SK-N-SH treated with all-trans-retinoic acid at 6 μM for 48 hours (cell line): ENCODE measurements around the gene VSIG4.

ENCODE experiments used
- ATAC-seq: fragments of 200-7000 bp; cut with Tn5 transposase; 3 replicates; pipeline ENCODE4 v1.9.1; 2020; ENCODE audit warnings: mild to moderate bottlenecking, moderate library complexity
- ARNTL ChIP-seq: fragments of 450-650 bp; formaldehyde crosslinking; IDR thresholded peaks from 2 replicates; pipeline ENCODE4 v1.5.0; 2020; ENCODE audit warnings: low read depth, mild to moderate bottlenecking, moderate library complexity, borderline replicate concordance
- CSDC2 ChIP-seq: fragments of 250-450 bp; sonication (Bioruptor Pico); IDR thresholded peaks from 2 replicates; pipeline ENCODE4 v1.5.0; 2020; ENCODE audit warnings: mild to moderate bottlenecking, moderate library complexity
- ESRRG ChIP-seq: fragments of 250-450 bp; sonication (Bioruptor Pico); IDR thresholded peaks from 2 replicates; pipeline ENCODE4 v1.6.1; 2021; ENCODE audit warnings: mild to moderate bottlenecking
- GLIS3 ChIP-seq: fragments of 250-450 bp; sonication (Bioruptor Pico); IDR thresholded peaks from 2 replicates; pipeline ENCODE4 v1.5.0; 2020; ENCODE audit warnings: mild to moderate bottlenecking, moderate library complexity
- ISL1 ChIP-seq: fragments of 250-450 bp; sonication (Bioruptor Pico); IDR thresholded peaks from 2 replicates; pipeline ENCODE4 v2.1.2; 2022; ENCODE audit warnings: mild to moderate bottlenecking, moderate library complexity
- OSR1 ChIP-seq: fragments of 250-450 bp; sonication (Bioruptor Pico); IDR thresholded peaks from 2 replicates; pipeline ENCODE4 v1.8.0; 2022; ENCODE audit warnings: moderate library complexity, mild to moderate bottlenecking, inconsistent platforms
- PATZ1 ChIP-seq: fragments of 250-450 bp; sonication (Bioruptor Pico); IDR thresholded peaks from 2 replicates; pipeline ENCODE4 v1.8.0; 2020; ENCODE audit warnings: mild to moderate bottlenecking, moderate library complexity, borderline replicate concordance
- PPARA ChIP-seq: fragments of 250-450 bp; sonication (Bioruptor Pico); IDR thresholded peaks from 2 replicates; pipeline ENCODE4 v1.5.0; 2020; ENCODE audit warnings: mild to moderate bottlenecking, borderline replicate concordance
- RARB ChIP-seq: fragments of 250-450 bp; sonication (Bioruptor Pico); IDR thresholded peaks from 2 replicates; pipeline ENCODE4 v1.8.0; 2021; ENCODE audit warnings: mild to moderate bottlenecking, moderate library complexity
- SNAI2 ChIP-seq: fragments of 250-450 bp; sonication (Bioruptor Pico); IDR thresholded peaks from 2 replicates; pipeline ENCODE4 v1.5.0; 2020; ENCODE audit warnings: mild to moderate bottlenecking, moderate library complexity
- TCF4 ChIP-seq: fragments of 250-450 bp; sonication (Bioruptor Pico); IDR thresholded peaks from 2 replicates; pipeline ENCODE4 v1.8.0; 2021; ENCODE audit warnings: mild to moderate bottlenecking, moderate library complexity, borderline replicate concordance
- TOX ChIP-seq: fragments of 250-450 bp; sonication (Bioruptor Pico); IDR thresholded peaks from 2 replicates; pipeline ENCODE4 v1.8.0; 2021; ENCODE audit warnings: mild to moderate bottlenecking, moderate library complexity, borderline replicate concordance
- ZC3H10 ChIP-seq: fragments of 250-450 bp; sonication (Bioruptor Pico); IDR thresholded peaks from 2 replicates; pipeline ENCODE4 v1.5.1; 2021; ENCODE audit warnings: mild to moderate bottlenecking, moderate library complexity
- ZFP3 ChIP-seq: fragments of 250-450 bp; sonication (Bioruptor Pico); IDR thresholded peaks from 2 replicates; pipeline ENCODE4 v1.5.0; 2020; ENCODE audit warnings: mild to moderate bottlenecking, moderate library complexity
- ZNF565 ChIP-seq: fragments of 450-650 bp; formaldehyde crosslinking; conservative IDR thresholded peaks from 2 replicates; pipeline ENCODE4 v1.5.0; 2020; ENCODE audit warnings: low read depth, mild to moderate bottlenecking, moderate library complexity
- ZNF70 ChIP-seq: fragments of 450-650 bp; formaldehyde crosslinking; IDR thresholded peaks from 2 replicates; pipeline ENCODE4 v1.5.0; 2020; ENCODE audit warnings: mild to moderate bottlenecking, moderate library complexity
- ZNF8 ChIP-seq: fragments of 450-650 bp; formaldehyde crosslinking; IDR thresholded peaks from 2 replicates; pipeline ENCODE4 v1.5.0; 2020; ENCODE audit warnings: mild to moderate bottlenecking, moderate library complexity
- TF ChIP-seq, protein P1 (sequence below): fragments of 250-450 bp; sonication (Bioruptor Pico); IDR thresholded peaks from 2 replicates; pipeline ENCODE4 v1.5.1; 2020; ENCODE audit warnings: low read depth, mild to moderate bottlenecking, moderate library complexity
- TF ChIP-seq, protein P2 (sequence below): fragments of 250-450 bp; sonication (Bioruptor Pico); IDR thresholded peaks from 2 replicates; pipeline ENCODE4 v1.8.0; 2021; ENCODE audit warnings: low read depth, mild to moderate bottlenecking, moderate library complexity, borderline replicate concordance
- TF ChIP-seq, protein P3 (sequence below): fragments of 250-450 bp; sonication (Bioruptor Pico); IDR thresholded peaks from 2 replicates; pipeline ENCODE4 v1.5.0; 2020; ENCODE audit warnings: mild to moderate bottlenecking, moderate library complexity
- TF ChIP-seq, protein P4 (sequence below): fragments of 250-450 bp; sonication (Bioruptor Pico); IDR thresholded peaks from 2 replicates; pipeline ENCODE4 v1.5.1; 2021; ENCODE audit warnings: mild to moderate bottlenecking, moderate library complexity

Gene VSIG4

GRCh38 chrX:66020631-66021334 lies 19.1 kb downstream of the VSIG4 start:
- TF ChIP-seq GLIS3 (CRISPR knock-in tag), result no peak
- no peak for TF ChIP-seq RARB (CRISPR knock-in tag)
- TF ChIP-seq ZNF565 (CRISPR knock-in tag), result no peak
- no peak for TF ChIP-seq OSR1
- no peak for ATAC-seq

DNA sequence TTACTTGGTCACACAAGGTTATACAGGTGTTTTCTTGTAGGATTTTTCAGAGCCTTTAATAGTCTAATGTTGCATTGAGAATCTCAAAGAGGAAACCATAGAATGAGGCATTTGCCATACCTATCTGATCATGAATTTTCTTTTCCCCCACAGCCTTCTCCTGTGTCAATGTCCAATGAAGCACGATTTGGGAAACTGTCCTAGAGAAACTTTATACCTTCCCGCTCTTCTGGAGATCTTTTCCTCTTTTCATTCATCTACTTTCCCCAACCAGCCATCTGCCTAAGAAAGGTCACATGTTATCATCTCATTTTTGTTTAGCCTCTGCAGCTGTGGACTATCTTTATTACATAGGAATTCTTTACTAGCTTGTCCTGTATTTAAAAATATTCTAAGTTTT lies 19.9 kb downstream of the VSIG4 start:
- TF ChIP-seq PPARA (CRISPR knock-in tag), result no peak
- TF ChIP-seq RARB (CRISPR knock-in tag), result no peak
- TF ChIP-seq ARNTL (CRISPR knock-in tag), result no peak
- no peak for TF ChIP-seq TOX
- no peak for TF ChIP-seq PATZ1 (CRISPR knock-in tag)
- TF ChIP-seq, protein P1, sequence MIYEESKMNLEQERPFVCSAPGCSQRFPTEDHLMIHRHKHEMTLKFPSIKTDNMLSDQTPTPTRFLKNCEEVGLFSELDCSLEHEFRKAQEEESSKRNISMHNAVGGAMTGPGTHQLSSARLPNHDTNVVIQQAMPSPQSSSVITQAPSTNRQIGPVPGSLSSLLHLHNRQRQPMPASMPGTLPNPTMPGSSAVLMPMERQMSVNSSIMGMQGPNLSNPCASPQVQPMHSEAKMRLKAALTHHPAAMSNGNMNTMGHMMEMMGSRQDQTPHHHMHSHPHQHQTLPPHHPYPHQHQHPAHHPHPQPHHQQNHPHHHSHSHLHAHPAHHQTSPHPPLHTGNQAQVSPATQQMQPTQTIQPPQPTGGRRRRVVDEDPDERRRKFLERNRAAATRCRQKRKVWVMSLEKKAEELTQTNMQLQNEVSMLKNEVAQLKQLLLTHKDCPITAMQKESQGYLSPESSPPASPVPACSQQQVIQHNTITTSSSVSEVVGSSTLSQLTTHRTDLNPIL (CRISPR knock-in tag), result no peak
- no peak for TF ChIP-seq ZFP3 (CRISPR knock-in tag)

DNA sequence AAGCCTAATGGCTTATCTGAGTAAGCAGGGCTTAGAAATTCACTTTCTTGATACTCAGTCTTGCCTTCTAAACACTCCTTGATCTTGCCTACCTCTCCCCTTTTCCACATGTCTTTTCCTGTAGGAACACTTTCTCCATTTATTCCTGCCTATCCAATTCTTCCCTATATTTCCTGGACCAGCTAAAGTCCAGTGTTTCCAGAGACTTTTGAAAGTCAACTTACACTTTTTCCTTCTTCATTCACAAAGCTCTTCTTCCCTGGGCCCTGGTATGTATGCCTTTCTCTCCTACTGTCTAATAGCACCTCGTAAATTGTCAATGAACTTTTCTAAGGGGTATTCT lies 20.6 kb downstream of the VSIG4 start:
- TF ChIP-seq TCF4 (CRISPR knock-in tag) (no peak), PPARA (CRISPR knock-in tag) (no peak), OSR1 (no peak), ARNTL (CRISPR knock-in tag) (no peak), ISL1 (CRISPR knock-in tag) (no peak), ESRRG (CRISPR knock-in tag) (no peak), ZNF565 (CRISPR knock-in tag) (no peak), CSDC2 (CRISPR knock-in tag) (no peak), ZC3H10 (CRISPR knock-in tag) (no peak), ZNF70 (CRISPR knock-in tag) (no peak), SNAI2 (CRISPR knock-in tag) (no peak), ZNF8 (CRISPR knock-in tag) (no peak), GLIS3 (CRISPR knock-in tag) (no peak), RARB (CRISPR knock-in tag) (no peak), PATZ1 (CRISPR knock-in tag) (no peak)
- TF ChIP-seq, protein P2, sequence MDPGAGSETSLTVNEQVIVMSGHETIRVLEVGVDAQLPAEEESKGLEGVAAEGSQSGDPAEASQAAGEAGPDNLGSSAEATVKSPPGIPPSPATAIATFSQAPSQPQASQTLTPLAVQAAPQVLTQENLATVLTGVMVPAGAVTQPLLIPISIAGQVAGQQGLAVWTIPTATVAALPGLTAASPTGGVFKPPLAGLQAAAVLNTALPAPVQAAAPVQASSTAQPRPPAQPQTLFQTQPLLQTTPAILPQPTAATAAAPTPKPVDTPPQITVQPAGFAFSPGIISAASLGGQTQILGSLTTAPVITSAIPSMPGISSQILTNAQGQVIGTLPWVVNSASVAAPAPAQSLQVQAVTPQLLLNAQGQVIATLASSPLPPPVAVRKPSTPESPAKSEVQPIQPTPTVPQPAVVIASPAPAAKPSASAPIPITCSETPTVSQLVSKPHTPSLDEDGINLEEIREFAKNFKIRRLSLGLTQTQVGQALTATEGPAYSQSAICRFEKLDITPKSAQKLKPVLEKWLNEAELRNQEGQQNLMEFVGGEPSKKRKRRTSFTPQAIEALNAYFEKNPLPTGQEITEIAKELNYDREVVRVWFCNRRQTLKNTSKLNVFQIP (CRISPR knock-in tag), result no peak
- TF ChIP-seq, protein P3, sequence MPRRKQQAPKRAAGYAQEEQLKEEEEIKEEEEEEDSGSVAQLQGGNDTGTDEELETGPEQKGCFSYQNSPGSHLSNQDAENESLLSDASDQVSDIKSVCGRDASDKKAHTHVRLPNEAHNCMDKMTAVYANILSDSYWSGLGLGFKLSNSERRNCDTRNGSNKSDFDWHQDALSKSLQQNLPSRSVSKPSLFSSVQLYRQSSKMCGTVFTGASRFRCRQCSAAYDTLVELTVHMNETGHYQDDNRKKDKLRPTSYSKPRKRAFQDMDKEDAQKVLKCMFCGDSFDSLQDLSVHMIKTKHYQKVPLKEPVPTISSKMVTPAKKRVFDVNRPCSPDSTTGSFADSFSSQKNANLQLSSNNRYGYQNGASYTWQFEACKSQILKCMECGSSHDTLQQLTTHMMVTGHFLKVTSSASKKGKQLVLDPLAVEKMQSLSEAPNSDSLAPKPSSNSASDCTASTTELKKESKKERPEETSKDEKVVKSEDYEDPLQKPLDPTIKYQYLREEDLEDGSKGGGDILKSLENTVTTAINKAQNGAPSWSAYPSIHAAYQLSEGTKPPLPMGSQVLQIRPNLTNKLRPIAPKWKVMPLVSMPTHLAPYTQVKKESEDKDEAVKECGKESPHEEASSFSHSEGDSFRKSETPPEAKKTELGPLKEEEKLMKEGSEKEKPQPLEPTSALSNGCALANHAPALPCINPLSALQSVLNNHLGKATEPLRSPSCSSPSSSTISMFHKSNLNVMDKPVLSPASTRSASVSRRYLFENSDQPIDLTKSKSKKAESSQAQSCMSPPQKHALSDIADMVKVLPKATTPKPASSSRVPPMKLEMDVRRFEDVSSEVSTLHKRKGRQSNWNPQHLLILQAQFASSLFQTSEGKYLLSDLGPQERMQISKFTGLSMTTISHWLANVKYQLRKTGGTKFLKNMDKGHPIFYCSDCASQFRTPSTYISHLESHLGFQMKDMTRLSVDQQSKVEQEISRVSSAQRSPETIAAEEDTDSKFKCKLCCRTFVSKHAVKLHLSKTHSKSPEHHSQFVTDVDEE (CRISPR knock-in tag), result no peak
- TF ChIP-seq, protein P4, sequence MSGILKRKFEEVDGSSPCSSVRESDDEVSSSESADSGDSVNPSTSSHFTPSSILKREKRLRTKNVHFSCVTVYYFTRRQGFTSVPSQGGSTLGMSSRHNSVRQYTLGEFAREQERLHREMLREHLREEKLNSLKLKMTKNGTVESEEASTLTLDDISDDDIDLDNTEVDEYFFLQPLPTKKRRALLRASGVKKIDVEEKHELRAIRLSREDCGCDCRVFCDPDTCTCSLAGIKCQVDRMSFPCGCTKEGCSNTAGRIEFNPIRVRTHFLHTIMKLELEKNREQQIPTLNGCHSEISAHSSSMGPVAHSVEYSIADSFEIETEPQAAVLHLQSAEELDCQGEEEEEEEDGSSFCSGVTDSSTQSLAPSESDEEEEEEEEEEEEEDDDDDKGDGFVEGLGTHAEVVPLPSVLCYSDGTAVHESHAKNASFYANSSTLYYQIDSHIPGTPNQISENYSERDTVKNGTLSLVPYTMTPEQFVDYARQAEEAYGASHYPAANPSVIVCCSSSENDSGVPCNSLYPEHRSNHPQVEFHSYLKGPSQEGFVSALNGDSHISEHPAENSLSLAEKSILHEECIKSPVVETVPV (CRISPR knock-in tag), result no peak
- TF ChIP-seq, protein P1 (CRISPR knock-in tag), result no peak
- no peak for ATAC-seq

More for the DNA sequence above, 19.9 kb downstream of the VSIG4 start:
- no peak for ATAC-seq
